HL-60/S4 treated with phorbol 12-myristate 13-acetate at 8.2 ng/mL for 4 days and 3 days (cell line): ENCODE data around the gene ADORA2B.

ENCODE experiments used
- in situ Hi-C: fragments of 300-500 bp; cut with MboI; formaldehyde crosslinking; loops from 2 replicates; pipeline ENCODE4 v1.15.0; 2022; ENCODE audit warnings: low sequenced_read_pairs

ADORA2B gene

DNA sequence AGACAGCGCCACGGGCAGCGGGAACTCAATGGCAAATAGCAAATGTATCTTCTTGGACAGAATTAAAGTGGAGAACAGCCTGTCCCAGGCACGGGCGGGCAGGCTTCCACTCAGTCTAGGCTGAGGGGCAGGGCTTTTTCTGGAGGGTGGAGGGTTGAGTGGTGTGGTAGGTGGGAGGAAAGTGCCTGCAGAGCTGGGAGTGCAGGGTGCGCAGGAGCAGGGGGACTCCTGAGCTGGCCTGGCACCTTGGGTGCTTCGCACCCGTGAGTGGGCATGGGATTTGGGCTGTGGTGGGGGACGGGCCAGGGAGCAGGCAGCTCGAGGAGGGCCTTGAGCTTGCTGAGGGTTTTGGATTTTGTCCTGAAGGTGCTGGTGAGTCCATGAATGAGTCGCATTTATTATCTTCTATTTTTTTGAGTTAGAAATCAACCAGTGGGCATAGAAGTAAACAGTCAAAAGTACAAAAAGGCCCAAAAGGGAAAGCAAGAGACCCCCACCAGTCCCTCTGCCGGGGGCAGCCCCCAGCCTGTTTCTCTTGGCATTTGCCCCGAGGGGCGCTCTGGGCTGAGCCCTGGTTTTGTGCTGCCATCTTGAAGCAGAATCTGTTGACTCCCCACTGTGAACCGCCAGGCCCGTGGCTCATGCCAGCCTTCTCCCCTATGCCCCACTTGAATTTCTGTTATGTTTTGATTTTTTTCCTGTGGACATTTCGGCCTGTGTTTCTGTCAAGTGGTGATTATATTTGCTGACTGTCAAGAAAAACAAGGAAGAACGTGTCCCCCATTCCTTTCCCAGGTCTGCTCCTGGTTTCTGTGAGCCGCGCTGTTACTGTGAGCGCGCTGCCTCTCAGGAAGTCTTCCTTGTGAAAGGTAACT lies 8.2 kb downstream of the ADORA2B start:
- in situ Hi-C loops, result no loop called here

DNA sequence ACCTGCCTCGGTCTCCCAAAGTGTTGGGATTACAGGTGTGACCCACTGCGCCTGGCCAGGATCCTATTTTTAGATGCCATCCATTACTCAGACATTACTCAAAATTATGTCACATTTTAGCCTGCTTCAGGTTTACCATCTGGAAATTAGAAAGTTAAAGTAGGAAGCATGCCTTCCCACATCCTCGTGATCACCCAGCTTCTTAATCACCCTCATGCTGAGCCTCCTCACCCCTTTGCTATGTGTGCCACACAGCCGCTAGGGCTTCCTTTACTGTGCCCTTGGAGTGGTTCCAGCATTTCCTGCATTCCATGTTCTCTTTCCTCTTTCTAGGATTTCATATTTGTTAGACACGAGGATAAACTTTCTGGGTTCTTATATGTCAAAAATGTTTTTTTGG lies 9.3 kb downstream of the ADORA2B start:
- in situ Hi-C loops, result no loop called here

GRCh38 chr17:15955793-15956541 lies 11.0 kb downstream of the ADORA2B start:
- in situ Hi-C loops, result no loop called here

GRCh38 chr17:15957206-15957605 lies 12.3 kb downstream of the ADORA2B start:
- in situ Hi-C loops, result no loop called here

DNA sequence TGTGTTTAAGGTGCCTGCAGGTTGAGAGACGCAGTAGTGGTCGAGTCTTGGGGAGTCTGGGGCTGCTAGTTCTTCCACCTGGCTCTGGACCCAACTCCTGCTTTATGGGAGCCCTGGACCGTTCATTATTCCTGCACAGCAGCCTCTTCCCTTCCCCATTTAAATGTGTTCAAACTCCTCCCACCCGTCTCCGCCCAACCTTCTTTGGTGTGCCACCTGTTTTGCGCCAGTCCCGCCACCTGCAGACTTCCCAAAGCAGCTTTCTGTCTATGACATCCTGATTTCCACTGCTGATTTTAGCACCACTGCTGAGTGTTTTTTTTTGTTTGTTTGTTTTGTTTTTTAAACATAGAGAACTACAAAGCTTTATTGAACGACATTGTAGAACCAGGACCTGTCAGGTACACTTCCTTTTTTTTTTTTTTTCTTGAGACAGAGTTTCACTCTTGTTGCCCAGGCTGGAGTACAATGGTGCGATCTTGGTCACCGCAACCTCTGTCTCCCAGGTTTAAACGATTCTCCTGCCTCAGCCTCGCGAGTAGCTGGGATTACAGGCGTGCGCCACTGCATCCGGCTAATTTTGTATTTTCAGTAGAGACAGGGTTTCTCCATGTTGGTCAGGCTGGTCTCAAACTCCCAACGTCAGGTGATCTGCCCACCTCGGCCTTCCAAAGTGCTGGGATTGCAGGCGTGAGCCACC lies 12.8 kb downstream of the ADORA2B start:
- in situ Hi-C loops, result no loop called here

GRCh38 chr17:15958484-15958854 lies 13.5 kb downstream of the ADORA2B start:
- in situ Hi-C loops, result no loop called here

DNA sequence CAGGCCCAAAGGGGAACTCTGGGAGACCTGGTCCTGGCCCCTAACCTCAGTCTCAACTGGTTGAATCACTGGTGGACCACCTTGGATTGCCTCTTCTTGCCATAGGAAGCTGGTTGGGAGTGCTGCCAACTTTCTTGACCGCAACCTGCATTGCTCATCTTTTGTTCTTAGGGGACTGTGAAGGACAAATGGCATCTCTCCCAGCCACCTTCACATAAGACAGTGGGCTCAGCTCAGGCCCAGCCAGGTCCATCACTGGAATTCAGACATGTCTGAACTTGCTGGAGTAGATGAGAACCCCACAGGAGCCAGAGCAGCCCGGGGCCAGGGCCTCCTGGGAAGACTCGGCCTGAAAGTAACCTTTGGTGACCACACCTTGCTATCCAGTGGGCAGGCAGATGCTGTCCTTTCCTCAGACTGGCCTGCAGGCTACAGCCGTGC lies 18.8 kb downstream of the ADORA2B start:
- in situ Hi-C loops, result no loop called here

DNA sequence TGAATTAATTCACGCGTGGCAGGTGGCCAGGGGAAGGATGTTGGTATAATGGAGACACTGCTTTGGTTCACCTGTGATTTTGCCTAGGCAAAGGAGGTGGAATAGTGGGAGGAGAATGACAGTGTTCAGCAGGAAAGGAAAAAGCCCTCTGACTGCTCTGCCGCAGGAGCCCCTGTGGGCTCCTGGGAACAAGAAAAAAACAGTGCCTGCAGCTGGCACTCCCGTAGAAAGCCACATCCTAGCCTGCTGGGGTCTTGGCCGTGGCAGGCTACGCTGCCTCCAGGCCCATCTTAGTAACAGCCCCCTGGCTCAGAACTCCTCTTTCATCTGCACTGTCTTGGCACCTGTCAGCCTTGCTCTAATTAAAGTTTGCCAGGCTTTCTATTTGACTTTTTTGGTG lies 20.6 kb downstream of the ADORA2B start:
- in situ Hi-C loops, result no loop called here

DNA sequence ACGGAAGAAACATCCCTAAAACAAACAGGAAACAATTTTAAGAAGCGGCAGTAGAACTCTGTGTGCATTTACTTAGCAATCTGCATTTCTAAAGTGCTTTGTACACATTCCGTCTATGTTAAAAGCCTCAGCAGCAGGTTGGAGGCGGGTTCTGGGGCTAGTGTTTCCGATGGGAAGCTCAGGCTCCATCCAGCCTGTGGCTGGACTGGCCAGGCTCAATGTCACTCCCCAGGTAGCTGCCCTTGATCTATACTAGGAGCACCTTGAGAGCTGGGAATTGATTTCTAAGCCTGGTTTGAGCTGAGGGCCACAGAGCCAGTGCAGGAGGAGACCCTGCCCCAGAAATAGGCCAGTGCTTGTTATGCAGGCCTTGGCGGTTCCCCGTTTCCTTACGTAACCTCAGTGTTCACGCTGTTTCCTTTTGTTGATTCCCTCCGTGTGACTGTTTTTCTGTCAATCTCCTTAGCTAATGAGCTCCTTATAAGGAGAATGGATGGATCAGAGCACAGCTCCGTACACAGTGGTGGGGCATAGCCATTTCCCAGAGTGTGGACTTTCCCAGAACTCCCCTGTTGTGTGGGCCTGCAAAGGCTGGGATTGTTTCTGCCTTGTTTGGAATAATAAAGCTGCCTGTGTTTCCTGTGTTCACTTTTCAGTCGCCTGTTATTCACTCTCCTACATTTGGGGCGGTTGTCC lies 21.4 kb downstream of the ADORA2B start:
- in situ Hi-C loops, result no loop called here

DNA sequence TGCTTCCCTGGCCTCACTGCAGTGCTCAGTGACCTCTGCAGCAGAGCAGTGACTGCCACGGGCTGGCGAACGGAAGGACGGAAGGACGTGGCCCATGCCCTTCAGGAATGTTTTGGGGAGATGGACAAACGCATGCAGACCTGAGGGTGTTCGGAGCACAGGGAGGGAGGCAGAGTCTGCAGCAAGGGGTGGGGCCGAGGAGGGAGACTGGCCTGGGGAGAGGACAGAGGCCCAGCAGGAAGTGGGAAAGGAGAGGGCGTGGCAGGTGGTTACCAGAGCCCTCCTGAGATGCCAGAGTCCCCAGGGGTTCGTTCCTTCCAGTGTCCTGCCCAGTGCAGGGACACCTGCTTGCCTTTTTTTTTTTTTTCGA lies 21.9 kb downstream of the ADORA2B start:
- in situ Hi-C loops, result no loop called here

DNA sequence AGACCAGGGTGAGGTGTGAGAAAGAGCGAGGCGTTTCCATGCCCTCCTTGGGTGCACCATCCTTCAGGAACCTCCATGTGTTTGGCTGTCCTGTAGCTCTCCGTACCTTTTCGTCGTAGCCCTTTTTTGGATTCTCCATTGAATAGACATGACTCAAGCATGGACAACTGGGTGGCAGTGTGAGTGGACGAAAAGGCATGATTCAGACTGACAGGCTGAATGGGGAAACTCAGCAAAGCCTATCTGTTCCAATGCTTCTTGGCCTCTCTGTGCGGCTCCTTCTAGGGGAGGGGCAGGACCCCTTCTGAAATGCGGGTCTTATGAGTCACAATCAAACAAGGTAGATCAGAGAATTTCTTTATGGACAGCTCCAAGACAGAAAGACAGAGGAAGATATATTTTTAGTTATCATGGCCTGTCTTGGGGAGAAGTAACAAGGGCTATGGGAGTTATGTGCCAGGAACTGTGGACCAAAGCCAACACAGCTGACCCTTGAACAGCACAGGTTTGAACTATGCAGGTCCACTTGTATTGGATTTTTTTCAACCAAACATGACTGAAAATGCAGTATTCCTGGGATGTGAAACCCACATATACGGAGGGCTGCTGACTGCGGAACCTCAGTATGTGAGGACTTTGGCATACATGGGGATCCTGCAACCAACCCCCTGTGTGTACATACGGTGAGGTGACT lies 22.9 kb downstream of the ADORA2B start:
- in situ Hi-C loops, result no loop called here

DNA sequence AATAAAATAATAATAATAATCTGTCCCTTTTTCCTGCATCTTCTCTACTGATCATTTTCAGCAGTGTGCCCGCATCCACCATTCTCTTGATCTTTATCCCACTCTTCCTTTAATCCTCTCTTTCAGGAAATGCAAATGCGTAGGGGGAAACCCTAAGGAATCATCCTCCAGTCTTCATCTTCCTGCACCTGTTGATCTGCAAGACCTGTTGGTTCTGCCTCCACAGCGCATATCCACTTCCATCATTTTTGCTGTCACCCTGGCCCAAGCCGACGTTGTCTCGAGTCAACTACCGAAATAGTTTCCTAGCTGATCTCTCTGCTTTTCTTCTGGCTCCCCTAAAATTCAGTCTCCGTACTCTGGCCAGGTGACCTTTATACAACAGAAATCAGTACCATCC lies 24.5 kb downstream of the ADORA2B start:
- in situ Hi-C loops, result no loop called here

DNA sequence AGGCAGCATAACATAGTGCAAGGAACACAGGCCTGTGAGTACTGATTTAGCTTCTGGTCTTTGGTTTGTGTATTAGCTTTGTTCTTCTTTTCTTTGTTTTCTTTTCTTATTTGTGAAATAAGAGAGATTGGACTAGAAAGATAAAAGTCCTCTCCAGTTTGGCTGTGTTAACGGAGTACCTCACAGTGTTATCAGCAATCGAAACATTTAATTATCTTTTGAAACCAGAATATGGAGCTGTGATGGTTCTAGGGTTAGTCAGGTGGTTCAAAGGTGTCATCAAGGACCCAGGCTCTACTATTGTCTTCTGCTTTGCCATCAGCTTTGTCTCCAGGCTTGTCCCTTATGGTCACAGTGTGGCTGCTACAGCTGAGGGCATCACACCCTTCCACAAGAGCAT lies 25.6 kb downstream of the ADORA2B start:
- in situ Hi-C loops, result no loop called here

DNA sequence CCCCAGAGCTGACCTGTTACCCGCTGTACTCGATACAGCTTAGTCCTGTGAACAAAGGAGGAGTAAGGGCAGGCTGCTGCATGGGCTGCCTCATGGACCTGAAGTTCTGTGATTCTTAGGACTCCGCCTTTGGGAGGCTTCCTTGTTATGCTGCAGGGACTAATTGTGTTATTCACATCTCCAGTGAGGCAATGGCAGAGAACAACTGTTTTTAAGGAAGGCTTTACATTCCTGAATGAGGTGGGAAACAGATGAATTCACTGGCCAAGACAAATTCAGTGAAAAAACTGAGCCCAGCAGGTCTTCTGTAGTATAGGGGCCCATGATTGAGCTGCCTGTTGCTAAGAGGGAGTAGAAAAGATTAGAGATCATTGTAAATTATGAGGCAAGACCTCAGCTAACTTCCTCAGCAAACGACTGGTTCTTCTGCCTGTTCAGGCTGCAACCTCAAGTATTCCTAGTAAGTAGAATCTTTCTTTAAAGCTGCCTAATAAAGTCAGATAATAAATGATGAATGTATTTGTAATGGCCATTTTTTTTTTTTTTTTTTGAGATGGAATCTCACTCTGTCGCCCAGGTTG lies 26.3 kb downstream of the ADORA2B start:
- in situ Hi-C loops, result no loop called here

- in situ Hi-C loops, result no loop called here
These were observed 27.0 kb downstream of the ADORA2B start for GRCh38 chr17:15971882-15972281.

GRCh38 chr17:15972497-15972951 lies 27.6 kb downstream of the ADORA2B start:
- in situ Hi-C loops, result no loop called here

DNA sequence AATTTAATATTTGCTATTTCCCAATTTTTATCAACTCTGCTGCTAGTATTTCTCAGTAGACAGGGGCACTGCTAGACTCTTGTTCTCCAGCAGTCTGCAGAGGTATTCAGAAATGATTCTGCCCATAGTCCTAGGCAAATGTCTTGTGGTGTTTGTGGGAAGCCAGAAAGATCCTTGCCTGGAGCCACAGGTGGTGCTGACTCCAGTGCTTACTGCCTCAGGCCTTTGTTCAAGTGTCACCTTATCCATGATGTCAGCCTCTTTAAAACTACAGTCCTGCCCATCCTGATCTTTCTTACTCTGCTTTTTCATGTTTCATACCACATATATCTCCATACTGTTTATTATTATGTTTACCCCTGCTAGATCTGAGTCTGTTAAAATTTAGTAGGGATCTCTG lies 28.1 kb downstream of the ADORA2B start:
- in situ Hi-C loops, result no loop called here

GRCh38 chr17:15973834-15974233 lies 28.9 kb downstream of the ADORA2B start:
- in situ Hi-C loops, result no loop called here

DNA sequence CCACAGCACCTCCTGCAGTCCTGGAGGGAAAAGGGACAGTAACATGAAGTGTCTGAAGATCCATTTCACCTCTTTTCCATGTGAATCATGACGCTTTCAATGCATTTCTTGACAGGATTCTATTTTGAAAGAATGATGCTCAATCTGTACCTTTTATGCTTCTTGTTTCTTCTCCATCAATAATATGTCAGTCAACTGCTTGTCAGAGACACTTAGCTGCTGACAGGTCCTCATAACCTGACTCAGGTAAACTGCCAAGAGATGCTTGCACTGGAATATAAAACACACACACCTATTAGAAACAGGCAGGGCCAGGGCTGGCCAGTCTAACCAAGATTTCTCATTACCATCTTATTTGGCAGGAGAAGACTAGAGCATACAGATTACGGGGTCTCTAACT lies 33.0 kb downstream of the ADORA2B start:
- in situ Hi-C loops, result loop anchor here (25.0 kb wide), 1 partner anchor 116 kb away; no protein-coding TSS in a partner anchor

GRCh38 chr17:15978606-15979005 lies 33.7 kb downstream of the ADORA2B start:
- in situ Hi-C loops, result loop anchor here (25.0 kb wide), 1 partner anchor 116 kb away; no protein-coding TSS in a partner anchor
